ENCODE results near the gene CLBA1. TPM values are rescaled to one million over a fixed set of nuclear protein-coding genes. Genes with fewer than 3 reads are reported as not detected.

CLBA1 gene
- total and polyA plus RNA-seq, 9 donors = 3.5 to 7.1 (median 4.5) TPM

GRCh38 chr14:105014631-105015030 lies 29.0 kb downstream of the CLBA1 start:
- no peak for DNase-seq
- Histone ChIP-seq H3K4me1 (ENCODE audit: control insufficient read depth, insufficient read depth, low read length) (peaks cover 52% of the 10 kb centered on the region), H3K27ac (ENCODE audit: low read length) (no peak overlapping the region), H3K4me3 (ENCODE audit: low read length) (no peak overlapping the region), H3K9me3 (replicated peaks; ENCODE audit: control insufficient read depth, low read depth, low read length) (no peaks in the 10 kb centered on the region), H3K36me3 (ENCODE audit: control insufficient read depth, insufficient read depth, low read length) (peaks cover 23% of the 10 kb centered on the region), H3K27me3 (ENCODE audit: control insufficient read depth, insufficient read depth, low read length) (no peaks in the 10 kb centered on the region)
- 38% methylated on average over 1 of the region's 4 CpGs for WGBS (ENCODE audit: insufficient coverage)

GRCh38 chr14:105015242-105015641 lies 29.7 kb downstream of the CLBA1 start:
- Histone ChIP-seq H3K4me3 (ENCODE audit: low read length) (no peak overlapping the region), H3K36me3 (ENCODE audit: control insufficient read depth, insufficient read depth, low read length) (peaks cover 18% of the 10 kb centered on the region), H3K27ac (ENCODE audit: low read length) (no peak overlapping the region), H3K27me3 (ENCODE audit: control insufficient read depth, insufficient read depth, low read length) (no peaks in the 10 kb centered on the region), H3K4me1 (ENCODE audit: control insufficient read depth, insufficient read depth, low read length) (peaks cover 55% of the 10 kb centered on the region), H3K9me3 (replicated peaks; ENCODE audit: control insufficient read depth, low read depth, low read length) (no peaks in the 10 kb centered on the region)
- DNase-seq = no peak
- WGBS (ENCODE audit: insufficient coverage) = 74% methylated on average over 8 of the region's 9 CpGs

- H3K27ac ChIP-seq (ENCODE audit: low read length) = no peak overlapping the region
- H3K4me3 ChIP-seq (ENCODE audit: low read length) = no peak overlapping the region
- DNase-seq = no peak
- 69% methylated on average over 5 of the region's 6 CpGs for WGBS (ENCODE audit: insufficient coverage)
- peaks cover 55% of the 10 kb centered on the region for H3K4me1 ChIP-seq (ENCODE audit: control insufficient read depth, insufficient read depth, low read length)
- H3K36me3 ChIP-seq (ENCODE audit: control insufficient read depth, insufficient read depth, low read length) = peaks cover 13% of the 10 kb centered on the region
- H3K9me3 ChIP-seq (replicated peaks; ENCODE audit: control insufficient read depth, low read depth, low read length) = no peaks in the 10 kb centered on the region
- H3K27me3 ChIP-seq (ENCODE audit: control insufficient read depth, insufficient read depth, low read length) = no peaks in the 10 kb centered on the region
Observed at GRCh38 chr14:105015905-105016304, 30.3 kb downstream of the CLBA1 start.

DNA sequence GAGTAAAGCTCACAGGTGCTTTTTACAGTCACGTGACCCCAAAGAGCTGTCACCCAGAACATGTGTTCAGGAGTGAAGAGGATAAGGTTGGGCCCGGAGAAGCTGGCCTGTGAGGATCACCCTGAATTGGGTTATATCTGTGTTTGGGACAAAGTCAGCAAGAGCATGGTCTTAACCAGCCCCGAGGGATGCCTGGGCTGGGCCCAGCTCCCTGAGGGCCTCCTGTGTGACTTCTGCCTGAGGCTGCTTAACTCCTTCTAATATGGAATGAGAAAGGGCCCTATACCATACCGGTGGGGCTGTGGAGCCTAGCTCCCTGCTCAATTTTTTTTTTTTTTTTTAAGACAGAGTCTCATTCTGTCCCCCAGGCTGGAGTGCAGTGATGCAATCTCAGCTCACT lies 32.8 kb downstream of the CLBA1 start:
- 83% methylated on average over 2 of the region's 4 CpGs for WGBS (ENCODE audit: insufficient coverage)
- Histone ChIP-seq H3K36me3 (ENCODE audit: control insufficient read depth, insufficient read depth, low read length) (peaks cover 5% of the 10 kb centered on the region), H3K27ac (ENCODE audit: low read length) (no peak overlapping the region), H3K4me3 (ENCODE audit: low read length) (no peak overlapping the region), H3K9me3 (replicated peaks; ENCODE audit: control insufficient read depth, low read depth, low read length) (no peaks in the 10 kb centered on the region), H3K27me3 (ENCODE audit: control insufficient read depth, insufficient read depth, low read length) (no peaks in the 10 kb centered on the region), H3K4me1 (ENCODE audit: control insufficient read depth, insufficient read depth, low read length) (peaks cover 44% of the 10 kb centered on the region)
- DNase-seq = no peak

DNA sequence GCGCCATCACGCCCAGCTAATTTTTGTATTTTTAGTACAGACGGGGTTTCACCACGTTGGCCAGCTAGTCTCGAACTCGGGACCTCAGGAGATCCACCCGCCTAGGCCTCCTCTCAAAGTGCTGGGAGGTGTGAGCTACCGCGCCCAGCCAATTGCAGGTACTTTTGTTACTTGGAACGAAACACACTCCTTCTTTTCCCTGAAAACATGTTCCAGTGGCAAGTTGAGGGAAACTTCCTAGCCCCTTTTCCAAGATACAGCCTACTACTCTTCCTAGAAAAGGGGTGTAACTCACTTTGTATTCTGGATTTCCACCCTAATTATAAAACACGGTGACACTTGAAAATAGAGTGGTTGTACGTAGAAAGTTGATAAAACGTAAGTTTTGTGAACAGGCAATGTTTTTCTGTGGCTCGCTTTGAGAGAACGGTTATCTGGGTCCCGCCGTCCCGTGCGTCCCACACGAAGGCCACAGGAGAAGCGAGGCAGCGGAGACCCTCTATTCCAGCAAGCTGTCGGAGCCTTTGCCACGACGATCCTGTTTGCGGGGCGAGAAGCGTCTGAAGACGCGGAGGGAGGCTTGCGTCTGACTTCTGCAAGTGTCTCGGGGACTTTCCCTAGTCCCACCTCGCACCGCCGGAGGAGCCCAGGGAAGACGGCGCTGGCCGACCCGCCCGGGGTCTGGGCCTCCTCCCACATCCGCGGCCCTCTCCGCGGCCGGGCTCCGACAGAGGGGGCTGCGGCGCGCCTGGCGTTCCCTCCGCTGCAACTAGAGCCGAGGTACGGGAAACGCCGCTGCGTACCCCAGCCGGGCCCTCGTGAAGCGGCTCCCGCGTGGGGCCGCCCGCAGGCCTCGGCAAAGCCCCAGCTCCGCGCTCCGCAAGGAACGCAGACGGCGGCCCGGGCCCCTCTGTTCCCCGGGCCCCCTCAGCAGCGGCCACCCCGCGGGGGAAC lies 34.5 kb downstream of the CLBA1 start:
- peaks cover 30% of the 10 kb centered on the region for H3K4me1 ChIP-seq (ENCODE audit: control insufficient read depth, insufficient read depth, low read length)
- peak overlapping the region; percentile 61 for H3K4me3 ChIP-seq (ENCODE audit: low read length)
- H3K36me3 ChIP-seq (ENCODE audit: control insufficient read depth, insufficient read depth, low read length) = peaks cover 5% of the 10 kb centered on the region
- no peaks in the 10 kb centered on the region for H3K27me3 ChIP-seq (ENCODE audit: control insufficient read depth, insufficient read depth, low read length)
- 3% methylated on average over 70 of the region's 75 CpGs for WGBS (ENCODE audit: insufficient coverage)
- peak overlapping the region; percentile 84 for H3K27ac ChIP-seq (ENCODE audit: low read length)
- peak; percentile 61 for DNase-seq
- H3K9me3 ChIP-seq (replicated peaks; ENCODE audit: control insufficient read depth, low read depth, low read length) = no peaks in the 10 kb centered on the region

GRCh38 chr14:105020815-105021655 lies 35.4 kb downstream of the CLBA1 start, which contains the start of gene CDCA4:
CDCA4 (minus strand) TSS chr14:105021083; CDS start chr14:105011929, 9,154 bp downstream.
- peak; percentile 99 for DNase-seq
- WGBS (ENCODE audit: insufficient coverage) = under 1% methylated on average over 112 of the region's 115 CpGs
- H3K36me3 ChIP-seq (ENCODE audit: control insufficient read depth, insufficient read depth, low read length) = peaks cover 4% of the 10 kb centered on the region
- peak within 1 kb of the TSS; percentile 93 for H3K4me3 ChIP-seq (ENCODE audit: low read length)
- H3K27ac ChIP-seq (ENCODE audit: low read length) = peak within 1 kb of the TSS; percentile 90
- peaks cover 29% of the 10 kb centered on the region for H3K4me1 ChIP-seq (ENCODE audit: control insufficient read depth, insufficient read depth, low read length)
- no peaks in the 10 kb centered on the region for H3K9me3 ChIP-seq (replicated peaks; ENCODE audit: control insufficient read depth, low read depth, low read length)
- no peaks in the 10 kb centered on the region for H3K27me3 ChIP-seq (ENCODE audit: control insufficient read depth, insufficient read depth, low read length)

- 0% methylated on average over 17 of the region's 20 CpGs for WGBS (ENCODE audit: insufficient coverage)
- H3K4me3 ChIP-seq (ENCODE audit: low read length) = peak overlapping the region; percentile 93
- peak overlapping the region; percentile 90 for H3K27ac ChIP-seq (ENCODE audit: low read length)
- no peaks in the 10 kb centered on the region for H3K27me3 ChIP-seq (ENCODE audit: control insufficient read depth, insufficient read depth, low read length)
- H3K36me3 ChIP-seq (ENCODE audit: control insufficient read depth, insufficient read depth, low read length) = peaks cover 2% of the 10 kb centered on the region
- peaks cover 25% of the 10 kb centered on the region for H3K4me1 ChIP-seq (ENCODE audit: control insufficient read depth, insufficient read depth, low read length)
- no peaks in the 10 kb centered on the region for H3K9me3 ChIP-seq (replicated peaks; ENCODE audit: control insufficient read depth, low read depth, low read length)
- peak; percentile 63 for DNase-seq
Observed at GRCh38 chr14:105021656-105022275, 36.2 kb downstream of the CLBA1 start.

DNA sequence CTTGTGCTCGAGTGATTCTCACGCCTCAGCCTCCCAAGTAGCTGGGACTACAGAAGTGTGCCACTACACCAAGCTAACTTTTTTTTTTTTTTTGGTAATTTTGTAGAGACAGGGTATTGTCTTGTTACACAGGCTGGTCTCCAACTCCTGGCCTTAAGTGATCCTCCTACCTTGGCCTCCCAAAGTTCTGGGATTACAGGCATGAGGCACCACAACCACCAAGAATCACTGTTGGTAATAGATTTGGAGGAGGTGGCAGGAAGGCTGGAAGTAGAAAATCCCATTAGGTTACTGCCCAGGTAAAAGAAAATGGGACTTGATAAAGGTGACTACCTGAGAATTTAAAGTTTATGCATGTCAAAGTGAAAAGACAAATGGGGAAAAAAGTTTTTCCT lies 36.7 kb downstream of the CLBA1 start:
- Histone ChIP-seq H3K4me1 (ENCODE audit: control insufficient read depth, insufficient read depth, low read length) (peaks cover 25% of the 10 kb centered on the region), H3K27me3 (ENCODE audit: control insufficient read depth, insufficient read depth, low read length) (no peaks in the 10 kb centered on the region), H3K36me3 (ENCODE audit: control insufficient read depth, insufficient read depth, low read length) (peaks cover 2% of the 10 kb centered on the region), H3K27ac (ENCODE audit: low read length) (no peak overlapping the region), H3K4me3 (ENCODE audit: low read length) (no peak overlapping the region), H3K9me3 (replicated peaks; ENCODE audit: control insufficient read depth, low read depth, low read length) (no peaks in the 10 kb centered on the region)
- no CpG with 5 or more reads among the region's 2 CpGs for WGBS (ENCODE audit: insufficient coverage)
- no peak for DNase-seq

GRCh38 chr14:105023144-105023543 lies 37.6 kb downstream of the CLBA1 start:
- no peak for DNase-seq
- Histone ChIP-seq H3K9me3 (replicated peaks; ENCODE audit: control insufficient read depth, low read depth, low read length) (no peaks in the 10 kb centered on the region), H3K36me3 (ENCODE audit: control insufficient read depth, insufficient read depth, low read length) (peaks cover 2% of the 10 kb centered on the region), H3K27me3 (ENCODE audit: control insufficient read depth, insufficient read depth, low read length) (peaks cover 1% of the 10 kb centered on the region), H3K4me1 (ENCODE audit: control insufficient read depth, insufficient read depth, low read length) (peaks cover 22% of the 10 kb centered on the region), H3K27ac (ENCODE audit: low read length) (no peak overlapping the region), H3K4me3 (ENCODE audit: low read length) (no peak overlapping the region)
- WGBS (ENCODE audit: insufficient coverage) = no CpG with 5 or more reads among the region's 11 CpGs
